K562 (cell line): ENCODE measurements around the gene TMEM45B. TPM values are rescaled to one million over a fixed set of nuclear protein-coding genes. Genes with fewer than 3 reads are reported as not detected.

Experiments used
- ATAC-seq: fragments of 200-7000 bp; cut with Tn5 transposase; 3 replicates; pipeline ENCODE4 v1.9.1; 2020; ENCODE audit warnings: moderate library complexity
- BruUV-seq: library from RNA; stranded (reverse); fragments of 400-500 nt; replicated peaks from 2 replicates; lab custom pipeline; 2021; lab: Mats Ljungman, UMichigan
- CTCF ChIA-PET: fragments of 300-600 bp; formaldehyde crosslinking; extraction: SDS; loops from one replicate; lab custom pipeline; 2021; ENCODE audit warnings: low intra/inter-chr PET ratio; lab: Yijun Ruan, JAX
- POLR2A ChIA-PET: fragments of 300-600, 350-650 bp; sonication (Branson Sonifier 250); formaldehyde crosslinking; extraction: SDS; loops from one replicate; lab custom pipeline; 2021; ENCODE audit warnings: antibody characterized with exemption, inconsistent platforms; lab: Yijun Ruan, JAX
- DNase-seq, 4 experiments: peaks; one replicate each; pipeline versions ENCODE4 v3.0.0 to v3.0.0-alpha.2; 2011 to 2018; ENCODE audit warnings: low spot score in 3 of 4, mixed read lengths in 3 of 4; ENCODE audit errors: extremely low read depth in 1 of 4
- FAIRE-seq: peaks from 2 replicates; lab custom pipeline; 2011; peaks lifted over from hg19 to GRCh38; lab: Jason Lieb, UNC
- H2AFZ ChIP-seq: 2 replicates; pipeline ENCODE4 v1.6.0; 2011; ENCODE audit warnings: low read depth, low read length, control low read depth, inconsistent platforms
- H3K27ac ChIP-seq: fragments of 200-600 bp; 3 replicates; pipeline ENCODE4 v1.8.0; 2011; ENCODE audit warnings: low read depth, mild to moderate bottlenecking, control low read depth, inconsistent platforms, low read length, moderate library complexity, mixed read lengths; ENCODE audit errors: extremely low read depth
- H3K27me3 ChIP-seq, 2 experiments: fragments of 300-600 bp in 1 of 2; 2 replicates in 1 of 2; 3 replicates in 1 of 2; pipeline versions ENCODE4 v1.6.0 to v1.8.0; 2011; ENCODE audit warnings: inconsistent platforms in 2 of 2, low read length in 2 of 2, mild to moderate bottlenecking in 1 of 2, mixed read lengths in 1 of 2, moderate library complexity in 1 of 2; ENCODE audit not compliant: control insufficient read depth in 2 of 2, insufficient read depth in 2 of 2
- H3K36me3 ChIP-seq: fragments of 300-600 bp; 3 replicates; pipeline ENCODE4 v1.8.0; 2011; ENCODE audit warnings: mild to moderate bottlenecking, low read length, inconsistent platforms; ENCODE audit not compliant: control insufficient read depth, insufficient read depth
- H3K4me1 ChIP-seq, 2 experiments: fragments of 200-600 bp in 1 of 2; replicated peaks in 1 of 2; 2 replicates in 1 of 2; 3 replicates in 1 of 2; pipeline versions ENCODE4 v1.5.1 to v1.8.0; 2011; ENCODE audit warnings: inconsistent platforms in 2 of 2, low read length in 2 of 2, mild to moderate bottlenecking in 1 of 2, mixed read lengths in 1 of 2, moderate library complexity in 1 of 2; ENCODE audit not compliant: control insufficient read depth in 2 of 2, insufficient read depth in 2 of 2
- H3K4me2 ChIP-seq: 2 replicates; pipeline ENCODE4 v1.6.1; 2011; ENCODE audit warnings: low read length, control low read depth, inconsistent platforms, mixed read lengths; ENCODE audit not compliant: insufficient read depth
- H3K4me3 ChIP-seq: fragments of 200-600 bp; sonication (generic), shearing (Covaris generic); 2 replicates; pipeline ENCODE4 v1.5.1; 2016; ENCODE audit warnings: control low read depth, inconsistent platforms
- H3K79me2 ChIP-seq: fragments of 200-600 bp; 3 replicates; pipeline ENCODE4 v1.8.0; 2011; ENCODE audit warnings: low read length, inconsistent platforms; ENCODE audit not compliant: control insufficient read depth, insufficient read depth
- H3K9ac ChIP-seq, 2 experiments: 2 replicates each; pipeline versions ENCODE4 v1.6.0 to v1.6.1; 2011; ENCODE audit warnings: low read depth in 2 of 2, low read length in 2 of 2, control low read depth in 1 of 2, inconsistent platforms in 1 of 2, mild to moderate bottlenecking in 1 of 2, mixed read lengths in 1 of 2; ENCODE audit not compliant: insufficient read depth in 1 of 2
- H3K9me1 ChIP-seq: one replicate; pipeline ENCODE4 v1.6.0; 2011; ENCODE audit warnings: inconsistent platforms, mild to moderate bottlenecking, low read length, moderate library complexity; ENCODE audit not compliant: control insufficient read depth, insufficient read depth
- H3K9me3 ChIP-seq: replicated peaks from 2 replicates; pipeline ENCODE4 v1.5.1; 2011; ENCODE audit warnings: low read depth, low read length, inconsistent platforms; ENCODE audit not compliant: control insufficient read depth, insufficient read depth
- H4K20me1 ChIP-seq: replicated peaks from 2 replicates; pipeline ENCODE4 v1.6.1; 2011; ENCODE audit warnings: low read length, inconsistent platforms, mixed read lengths; ENCODE audit not compliant: control insufficient read depth, insufficient read depth
- DPF2 ChIP-seq: fragments of 450-650 bp; IDR thresholded peaks from 2 replicates; pipeline ENCODE4 v1.6.1; 2016
- ESRRB ChIP-seq: fragments of 250-450 bp; sonication (Bioruptor Pico); IDR thresholded peaks from 2 replicates; pipeline ENCODE4 v1.5.0; 2020; ENCODE audit warnings: mild to moderate bottlenecking, moderate library complexity, borderline replicate concordance
- HDAC6 ChIP-seq: IDR thresholded peaks from 2 replicates; pipeline ENCODE4 v1.6.1; 2012; ENCODE audit warnings: low read depth, mild to moderate bottlenecking, control low read depth, inconsistent platforms, low read length, moderate library complexity
- MYBL2 ChIP-seq, 2 experiments: fragments of 450-650 bp in 1 of 2; sonication (generic) in 1 of 2; formaldehyde crosslinking in 1 of 2; IDR thresholded peaks; 2 replicates each; pipeline versions ENCODE4 v1.6.1 to v1.8.1; 2017 to 2022; ENCODE audit warnings: borderline replicate concordance in 1 of 2, inconsistent platforms in 1 of 2, low read depth in 1 of 2, mild to moderate bottlenecking in 1 of 2, missing genetic modification reagents in 1 of 2, moderate library complexity in 1 of 2
- POLR2G ChIP-seq: fragments of 200-400 bp; formaldehyde crosslinking; IDR thresholded peaks from 2 replicates; pipeline ENCODE4 v1.6.1; 2017; ENCODE audit warnings: low read depth, mild to moderate bottlenecking, antibody characterized with exemption, low read length, moderate library complexity
- ZNF12 ChIP-seq: sonication (generic); formaldehyde crosslinking; IDR thresholded peaks from 2 replicates; pipeline ENCODE4 v1.4.0; 2020; ENCODE audit warnings: mild to moderate bottlenecking, missing genetic modification reagents
- ZNF217 ChIP-seq: sonication (generic); formaldehyde crosslinking; IDR thresholded peaks from 2 replicates; pipeline ENCODE4 v1.8.0; 2022; ENCODE audit warnings: mild to moderate bottlenecking, missing genetic modification reagents
- ZNF23 ChIP-seq: fragments of 250-450 bp; sonication (Bioruptor Pico); IDR thresholded peaks from 2 replicates; pipeline ENCODE4 v1.4.0; 2020; ENCODE audit warnings: mild to moderate bottlenecking
- ZNF408 ChIP-seq: fragments of 250-450 bp; sonication (Bioruptor Pico); IDR thresholded peaks from 2 replicates; pipeline ENCODE4 v1.4.0; 2020; ENCODE audit warnings: low read depth, mild to moderate bottlenecking, moderate library complexity
- ZNF551 ChIP-seq: fragments of 250-450 bp; sonication (Bioruptor Pico); IDR thresholded peaks from 2 replicates; pipeline ENCODE4 v1.5.0; 2021; ENCODE audit warnings: mild to moderate bottlenecking, moderate library complexity
- ZNF77 ChIP-seq: fragments of 250-450 bp; sonication (Bioruptor Pico); IDR thresholded peaks from 2 replicates; pipeline ENCODE4 v1.5.0; 2020
- WGBS: fragments of 100-300 bp; shearing (Covaris generic); methylation state at CpG from one replicate; pipeline ENCODE4 v1.1.6; 2016; ENCODE audit warnings: low coverage, mixed read lengths; ENCODE audit not compliant: insufficient coverage; ENCODE audit errors: missing lambda C conversion rate; 5-methylcytosine and 5-hydroxymethylcytosine counted together
- in situ Hi-C: fragments of 300-500 bp; cut with MboI; formaldehyde crosslinking; loops from 4 replicates; pipeline ENCODE4 v1.15.0; 2018; ENCODE audit warnings: inconsistent platforms, mixed read lengths
- intact Hi-C: fragments of 100-400 bp; cut with micrococcal nuclease; formaldehyde crosslinking; loops from 2 replicates; pipeline ENCODE4 v1.14.2; 2022
- polyA plus RNA-seq, 8 experiments: library from polyadenylated mRNA; depleted of rRNA in 4 of 8; stranded (reverse) in 5 of 8; unstranded in 3 of 8; fragments of >200 nt; fragmentation: Nextera tagmentation in 2 of 8; fragmentation: Illumina TruSeq in 1 of 8; extraction: Ambion mirVana in 2 of 8; extraction: Trizol in 1 of 8; gene quantifications; 2 replicates each; pipeline versions ENCODE4 v1.2.1 to v1.2.3, GENCODE V29; 2011 to 2014; ENCODE audit warnings: inconsistent platforms in 1 of 8, missing spikeins in 1 of 8
- total RNA-seq, 7 experiments: library from RNA; depleted of rRNA in 6 of 7; stranded (reverse); fragments of >200 nt in 6 of 7; fragmentation: Illumina TruSeq in 2 of 7; extraction: Trizol in 2 of 7; gene quantifications; 2 replicates each; pipeline versions ENCODE4 v1.2.1 to v1.2.3, GENCODE V29; 2011 to 2021; ENCODE audit warnings: low replicate concordance in 1 of 7
- TF ChIP-seq, protein P1 (sequence below): IDR thresholded peaks from 3 replicates; pipeline ENCODE4 v1.6.1; 2011; ENCODE audit warnings: borderline replicate concordance, mild to moderate bottlenecking; ENCODE audit not compliant: insufficient read length, insufficient read depth
- TF ChIP-seq, protein P2 (sequence below): fragments of 250-450 bp; sonication (Bioruptor Pico); IDR thresholded peaks from 2 replicates; pipeline ENCODE4 v1.9.0; 2021; ENCODE audit warnings: mild to moderate bottlenecking, inconsistent platforms

Gene TMEM45B
- total and polyA plus RNA-seq, 9 of the 15 experiments (the other 6 are each of a cell fraction or from before 2014, with no cell fraction given) = 0.07 TPM; not detected in 8

DNA sequence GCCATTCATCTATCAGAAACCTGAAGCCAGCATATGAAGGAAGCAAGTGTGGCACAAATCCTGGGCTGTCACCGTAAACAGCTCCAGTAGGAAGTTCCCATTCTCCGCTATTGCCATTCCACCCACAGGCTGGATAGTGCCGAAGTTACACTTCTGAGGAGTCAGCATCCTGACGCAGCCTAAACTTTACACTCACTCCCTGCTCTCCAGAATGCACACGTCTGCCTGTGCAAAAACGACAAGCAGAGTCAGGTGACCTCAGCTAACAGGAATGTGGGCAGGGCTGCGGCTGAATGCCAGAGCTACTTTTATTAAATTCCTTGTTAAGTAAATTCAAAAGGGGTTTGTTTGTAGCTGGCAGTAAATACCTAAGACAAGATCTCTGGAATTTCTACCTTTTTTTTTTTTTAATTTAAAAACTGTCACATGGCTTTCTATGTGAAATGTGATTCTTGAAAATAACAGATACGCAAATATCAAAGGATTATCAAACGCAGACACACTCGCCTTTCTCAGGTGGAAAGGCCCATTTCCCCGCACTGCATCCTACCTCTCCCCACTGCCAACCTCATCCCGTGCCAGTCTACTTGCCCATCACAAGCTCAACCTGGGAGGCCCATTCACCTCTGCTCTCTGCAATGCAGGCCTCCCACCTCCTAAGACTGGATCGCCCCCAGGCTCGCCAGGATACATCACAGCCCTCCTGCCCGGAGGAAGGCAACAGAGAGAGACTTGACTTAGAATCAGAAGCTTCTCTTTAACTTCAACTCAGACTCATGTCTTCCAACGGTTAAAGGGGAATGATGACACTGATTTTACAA is 46.3 kb downstream of the TMEM45B start (continued):
- TF ChIP-seq, protein P1, sequence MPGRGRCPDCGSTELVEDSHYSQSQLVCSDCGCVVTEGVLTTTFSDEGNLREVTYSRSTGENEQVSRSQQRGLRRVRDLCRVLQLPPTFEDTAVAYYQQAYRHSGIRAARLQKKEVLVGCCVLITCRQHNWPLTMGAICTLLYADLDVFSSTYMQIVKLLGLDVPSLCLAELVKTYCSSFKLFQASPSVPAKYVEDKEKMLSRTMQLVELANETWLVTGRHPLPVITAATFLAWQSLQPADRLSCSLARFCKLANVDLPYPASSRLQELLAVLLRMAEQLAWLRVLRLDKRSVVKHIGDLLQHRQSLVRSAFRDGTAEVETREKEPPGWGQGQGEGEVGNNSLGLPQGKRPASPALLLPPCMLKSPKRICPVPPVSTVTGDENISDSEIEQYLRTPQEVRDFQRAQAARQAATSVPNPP = no peak

DNA sequence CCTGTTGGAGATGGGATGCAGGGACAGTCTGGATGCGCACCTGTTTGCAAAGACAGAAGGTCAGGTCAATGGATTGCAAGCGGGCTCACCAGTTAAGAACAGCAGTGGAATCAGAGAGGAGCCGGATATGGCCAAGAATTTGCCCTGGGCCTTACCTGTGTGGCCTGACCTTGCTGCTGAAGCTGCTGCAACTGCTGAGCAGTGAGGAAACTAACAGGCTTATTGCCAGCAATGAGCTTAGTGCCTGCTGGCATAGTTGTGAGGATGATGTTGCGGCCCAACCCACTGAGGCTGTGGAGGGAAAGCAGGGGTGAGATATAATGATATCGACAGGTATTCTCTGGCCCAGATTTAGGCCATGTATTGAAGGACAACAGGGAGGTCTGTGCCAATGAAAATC is 49.2 kb downstream of the TMEM45B start:
- no peak overlapping the region for H3K4me2 ChIP-seq
- CTCF ChIA-PET = no interaction called here
- peaks cover 4 to 10% of the 10 kb centered on the region in 2 experiments; a peak in 4 of 5 replicates for H3K4me1 ChIP-seq
- FAIRE-seq (no peak), ATAC-seq (no peak), DNase-seq (no peak)
- POLR2A ChIA-PET = interaction anchor here (0.7 to 1.5 kb wide), 2 partner anchors 9 to 18 kb away, joined by 3 to 6 read pairs; no protein-coding TSS in a partner anchor
- TF ChIP-seq ZNF12 (CRISPR knock-in tag) (no peak), ZNF77 (CRISPR knock-in tag) (no peak), ESRRB (CRISPR knock-in tag) (no peak), ZNF217 (CRISPR knock-in tag) (no peak), DPF2 (no peak), MYBL2 (IDR thresholded peaks at IDR 0.05; ENCODE audit: low read depth) (no peak), MYBL2 (CRISPR knock-in tag; IDR thresholded peaks at IDR 0.05; ENCODE audit: borderline replicate concordance) (no peak), POLR2G (no peak), HDAC6 (no peak), ZNF551 (CRISPR knock-in tag) (no peak), ZNF23 (CRISPR knock-in tag) (no peak), ZNF408 (no peak)
- TF ChIP-seq, protein P2, sequence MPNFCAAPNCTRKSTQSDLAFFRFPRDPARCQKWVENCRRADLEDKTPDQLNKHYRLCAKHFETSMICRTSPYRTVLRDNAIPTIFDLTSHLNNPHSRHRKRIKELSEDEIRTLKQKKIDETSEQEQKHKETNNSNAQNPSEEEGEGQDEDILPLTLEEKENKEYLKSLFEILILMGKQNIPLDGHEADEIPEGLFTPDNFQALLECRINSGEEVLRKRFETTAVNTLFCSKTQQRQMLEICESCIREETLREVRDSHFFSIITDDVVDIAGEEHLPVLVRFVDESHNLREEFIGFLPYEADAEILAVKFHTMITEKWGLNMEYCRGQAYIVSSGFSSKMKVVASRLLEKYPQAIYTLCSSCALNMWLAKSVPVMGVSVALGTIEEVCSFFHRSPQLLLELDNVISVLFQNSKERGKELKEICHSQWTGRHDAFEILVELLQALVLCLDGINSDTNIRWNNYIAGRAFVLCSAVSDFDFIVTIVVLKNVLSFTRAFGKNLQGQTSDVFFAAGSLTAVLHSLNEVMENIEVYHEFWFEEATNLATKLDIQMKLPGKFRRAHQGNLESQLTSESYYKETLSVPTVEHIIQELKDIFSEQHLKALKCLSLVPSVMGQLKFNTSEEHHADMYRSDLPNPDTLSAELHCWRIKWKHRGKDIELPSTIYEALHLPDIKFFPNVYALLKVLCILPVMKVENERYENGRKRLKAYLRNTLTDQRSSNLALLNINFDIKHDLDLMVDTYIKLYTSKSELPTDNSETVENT (CRISPR knock-in tag) = no peak
- 96% methylated on average over 3 of the region's 5 CpGs for WGBS
- no peaks in the 10 kb centered on the region for H3K79me2 ChIP-seq
- no peaks in the 10 kb centered on the region for H3K9me3 ChIP-seq
- no peaks in the 10 kb centered on the region for H3K9me1 ChIP-seq
- peaks cover 86% of the 10 kb centered on the region for H3K36me3 ChIP-seq
- no peak overlapping the region for H3K27ac ChIP-seq
- in situ Hi-C loops (no loop called here), intact Hi-C loops (loop anchor here (10.0 kb wide), 1 partner anchor 100 kb away; no protein-coding TSS in a partner anchor)
- BruUV-seq = no TSS peak
- no peak overlapping the region for H2AFZ ChIP-seq
- H3K27me3 ChIP-seq = no peaks in the 10 kb centered on the region
- H4K20me1 ChIP-seq = no peaks in the 10 kb centered on the region
- H3K4me3 ChIP-seq = no peak overlapping the region
- no peak overlapping the region for H3K9ac ChIP-seq
